Activated T-cell treated with anti-CD3 and anti-CD28 coated beads, Interleukin-2, amount 50 U/mL, for 24 hours (primary cell): ENCODE data around the gene ELAPOR2.
"Not testable (repeated sequence)": the region's sequence is repeated elsewhere in the genome, so short reads cannot be mapped to it uniquely, and the experiment has no call there.

Source experiments
- DNase-seq: peaks from one replicate; pipeline ENCODE4 v3.0.0-alpha.2; 2020
- H3K27ac Mint-ChIP-seq: 2 replicates; pipeline ENCODE4 v1.8.0; 2020; ENCODE audit warnings: mild to moderate bottlenecking, mixed read lengths
- H3K27me3 Mint-ChIP-seq: 2 replicates; pipeline ENCODE4 v1.8.0; 2020; ENCODE audit warnings: mixed read lengths
- H3K36me3 Mint-ChIP-seq: 2 replicates; pipeline ENCODE4 v1.8.0; 2020; ENCODE audit warnings: low read depth, mixed read lengths
- H3K4me1 Mint-ChIP-seq: 2 replicates; pipeline ENCODE4 v1.8.0; 2020; ENCODE audit warnings: low read depth, mixed read lengths
- H3K4me3 Mint-ChIP-seq: 2 replicates; pipeline ENCODE4 v1.8.0; 2020; ENCODE audit warnings: mild to moderate bottlenecking, moderate library complexity, mixed read lengths
- H3K9me3 Mint-ChIP-seq: 2 replicates; pipeline ENCODE4 v1.8.0; 2020; ENCODE audit warnings: mixed read lengths

Gene ELAPOR2, protein sequence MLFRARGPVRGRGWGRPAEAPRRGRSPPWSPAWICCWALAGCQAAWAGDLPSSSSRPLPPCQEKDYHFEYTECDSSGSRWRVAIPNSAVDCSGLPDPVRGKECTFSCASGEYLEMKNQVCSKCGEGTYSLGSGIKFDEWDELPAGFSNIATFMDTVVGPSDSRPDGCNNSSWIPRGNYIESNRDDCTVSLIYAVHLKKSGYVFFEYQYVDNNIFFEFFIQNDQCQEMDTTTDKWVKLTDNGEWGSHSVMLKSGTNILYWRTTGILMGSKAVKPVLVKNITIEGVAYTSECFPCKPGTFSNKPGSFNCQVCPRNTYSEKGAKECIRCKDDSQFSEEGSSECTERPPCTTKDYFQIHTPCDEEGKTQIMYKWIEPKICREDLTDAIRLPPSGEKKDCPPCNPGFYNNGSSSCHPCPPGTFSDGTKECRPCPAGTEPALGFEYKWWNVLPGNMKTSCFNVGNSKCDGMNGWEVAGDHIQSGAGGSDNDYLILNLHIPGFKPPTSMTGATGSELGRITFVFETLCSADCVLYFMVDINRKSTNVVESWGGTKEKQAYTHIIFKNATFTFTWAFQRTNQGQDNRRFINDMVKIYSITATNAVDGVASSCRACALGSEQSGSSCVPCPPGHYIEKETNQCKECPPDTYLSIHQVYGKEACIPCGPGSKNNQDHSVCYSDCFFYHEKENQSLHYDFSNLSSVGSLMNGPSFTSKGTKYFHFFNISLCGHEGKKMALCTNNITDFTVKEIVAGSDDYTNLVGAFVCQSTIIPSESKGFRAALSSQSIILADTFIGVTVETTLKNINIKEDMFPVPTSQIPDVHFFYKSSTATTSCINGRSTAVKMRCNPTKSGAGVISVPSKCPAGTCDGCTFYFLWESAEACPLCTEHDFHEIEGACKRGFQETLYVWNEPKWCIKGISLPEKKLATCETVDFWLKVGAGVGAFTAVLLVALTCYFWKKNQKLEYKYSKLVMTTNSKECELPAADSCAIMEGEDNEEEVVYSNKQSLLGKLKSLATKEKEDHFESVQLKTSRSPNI

DNA sequence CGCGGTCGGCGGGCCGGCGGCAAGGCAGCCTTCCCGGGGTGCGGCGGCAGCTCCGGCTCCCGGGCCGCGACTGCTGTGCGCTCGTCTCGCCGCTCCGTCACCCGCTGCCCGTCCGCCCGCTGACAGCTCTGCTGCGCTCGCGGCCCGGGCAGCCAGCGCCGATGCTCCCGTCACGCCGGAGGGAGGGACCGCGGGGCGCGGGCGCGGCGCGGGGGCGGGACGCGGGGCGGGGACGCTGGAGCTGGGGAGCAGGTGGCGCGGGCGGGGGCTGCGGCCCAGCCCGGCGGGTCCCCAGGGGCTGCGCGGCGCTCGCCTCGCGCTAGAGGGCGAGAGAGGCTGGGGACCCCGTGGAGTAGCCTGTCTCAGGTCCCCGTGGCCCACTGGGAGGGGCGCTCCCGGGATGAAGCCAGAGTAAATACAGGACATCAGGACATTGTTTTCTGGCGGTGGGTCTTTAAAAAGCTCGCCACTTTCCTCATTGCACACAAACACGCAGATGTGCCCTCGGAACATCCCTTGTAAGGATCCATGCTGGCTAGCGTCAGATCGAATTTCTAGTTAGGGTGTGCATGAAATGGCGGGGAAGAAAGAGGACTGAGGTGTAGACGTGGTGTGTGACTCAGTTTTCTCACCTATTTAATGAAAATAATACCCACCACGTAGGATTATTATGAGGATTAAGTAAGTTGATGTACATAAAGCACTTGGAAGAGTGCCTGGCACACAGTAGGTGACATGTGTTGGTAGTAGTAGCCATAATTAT lies at the start of gene ELAPOR2:
ELAPOR2 (minus strand) TSS at position 130 of the 763 bp plus-strand sequence. CDS start 141 bp downstream, outside the sequence.
- Mint-ChIP-seq H3K27me3 (peaks cover 12% of the 10 kb centered on the region), H3K9me3 (no peaks in the 10 kb centered on the region), H3K27ac (peak within 1 kb of the TSS; percentile 79), H3K36me3 (no peaks in the 10 kb centered on the region), H3K4me3 (peak within 1 kb of the TSS; percentile 81), H3K4me1 (peaks cover 18% of the 10 kb centered on the region)
- DNase-seq, result peak; percentile 89

DNA sequence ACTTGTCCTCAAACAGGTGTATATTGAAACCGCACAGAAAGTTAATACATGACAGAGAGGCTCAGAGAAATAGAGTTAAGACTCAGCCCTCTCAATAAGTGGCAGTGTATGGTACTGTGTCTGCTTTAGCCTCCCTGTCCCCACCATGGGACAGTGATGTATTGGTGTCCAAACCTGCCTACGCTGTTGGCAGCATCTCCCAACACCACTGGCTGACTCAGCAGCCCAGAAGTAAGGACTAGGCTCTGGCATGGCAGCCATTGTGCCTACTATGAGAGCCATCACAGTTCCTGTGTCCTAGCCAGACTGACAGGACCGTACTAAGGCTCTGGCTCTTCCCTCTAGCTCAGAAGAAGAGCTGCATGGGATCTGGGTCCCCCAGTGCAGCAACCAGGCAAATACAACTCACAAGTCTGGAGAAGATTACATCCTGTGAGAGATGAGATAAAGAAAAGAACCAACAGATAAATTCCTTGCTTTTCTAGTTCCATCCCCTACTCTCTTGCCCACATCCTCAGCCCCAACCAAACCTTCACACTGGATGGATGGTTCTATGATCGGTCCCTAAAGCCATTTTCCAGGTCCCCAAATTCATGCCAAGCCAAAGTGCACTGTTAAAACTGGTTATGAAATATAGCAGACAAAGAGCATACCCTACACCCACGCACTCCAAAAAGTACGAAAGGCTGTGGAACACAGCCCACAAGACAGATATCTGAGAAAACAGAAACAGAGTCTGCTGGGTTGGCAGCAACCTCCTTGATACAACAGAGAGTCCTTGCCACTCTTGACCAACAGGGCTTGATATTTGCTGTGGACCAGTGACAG lies 48.7 kb upstream of the ELAPOR2 start:
- H3K4me3 Mint-ChIP-seq, result no peak overlapping the region
- H3K4me1 Mint-ChIP-seq, result peaks cover 4% of the 10 kb centered on the region
- H3K36me3 Mint-ChIP-seq, result no peaks in the 10 kb centered on the region
- DNase-seq, result no peak
- H3K27me3 Mint-ChIP-seq, result peaks cover 15% of the 10 kb centered on the region
- no peak overlapping the region for H3K27ac Mint-ChIP-seq
- H3K9me3 Mint-ChIP-seq, result no peaks in the 10 kb centered on the region

DNA sequence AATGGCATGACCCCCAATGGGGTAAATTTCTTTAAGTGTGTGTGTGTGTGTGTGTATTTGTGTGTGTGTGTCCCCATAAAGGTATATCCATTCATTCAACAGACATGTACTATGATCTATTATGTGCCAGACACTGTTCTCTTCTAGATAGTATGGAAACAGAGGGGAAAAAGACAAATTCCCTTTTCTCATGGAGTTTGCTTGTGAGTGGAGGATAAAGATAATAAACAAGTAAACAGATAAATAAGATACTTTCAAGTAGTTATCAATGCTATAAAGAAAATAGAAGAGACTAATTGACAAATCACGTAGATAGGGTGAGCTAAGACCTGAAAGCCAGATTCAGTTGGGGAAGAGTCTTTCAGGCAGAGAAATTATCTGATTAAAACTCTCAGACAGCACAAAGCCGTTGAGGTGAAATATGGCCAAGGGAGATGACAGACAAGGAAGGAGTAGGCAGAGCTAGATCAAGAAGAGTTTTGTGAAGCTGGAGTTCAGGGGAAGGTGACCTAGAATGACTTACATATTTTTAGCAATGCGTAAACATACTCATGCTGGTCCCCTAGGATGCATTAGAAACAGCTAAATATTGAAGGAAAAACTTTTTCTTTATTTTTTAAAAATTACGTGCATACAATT lies 47.6 kb upstream of the ELAPOR2 start:
- Mint-ChIP-seq H3K27me3 (peaks cover 15% of the 10 kb centered on the region), H3K4me3 (no peak overlapping the region), H3K36me3 (no peaks in the 10 kb centered on the region), H3K9me3 (no peaks in the 10 kb centered on the region), H3K27ac (no peak overlapping the region), H3K4me1 (peaks cover 4% of the 10 kb centered on the region)
- DNase-seq, result no peak

DNA sequence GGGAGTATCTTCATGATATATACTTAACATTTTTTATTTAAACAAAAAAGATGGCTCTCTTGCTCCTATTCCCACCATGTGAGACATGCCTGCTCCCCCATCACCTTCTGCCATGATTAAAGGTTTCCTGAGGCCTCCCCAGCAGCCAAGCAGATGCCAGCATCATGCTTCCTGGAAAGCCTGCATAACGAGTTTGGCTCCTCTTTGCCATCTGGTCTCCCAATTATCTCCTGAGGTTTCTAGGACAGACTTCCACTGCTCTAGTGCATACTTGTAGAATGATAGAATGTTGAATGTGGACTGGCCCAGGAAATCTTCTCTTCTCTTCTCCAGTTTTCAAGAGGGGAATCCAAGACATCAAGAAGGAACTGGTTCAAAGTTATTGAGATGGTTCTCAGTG lies 45.9 kb upstream of the ELAPOR2 start:
- no peak for DNase-seq
- Mint-ChIP-seq H3K4me3 (no peak overlapping the region), H3K4me1 (peaks cover 4% of the 10 kb centered on the region), H3K27me3 (peaks cover 19% of the 10 kb centered on the region), H3K36me3 (no peaks in the 10 kb centered on the region), H3K9me3 (no peaks in the 10 kb centered on the region), H3K27ac (no peak overlapping the region)

DNA sequence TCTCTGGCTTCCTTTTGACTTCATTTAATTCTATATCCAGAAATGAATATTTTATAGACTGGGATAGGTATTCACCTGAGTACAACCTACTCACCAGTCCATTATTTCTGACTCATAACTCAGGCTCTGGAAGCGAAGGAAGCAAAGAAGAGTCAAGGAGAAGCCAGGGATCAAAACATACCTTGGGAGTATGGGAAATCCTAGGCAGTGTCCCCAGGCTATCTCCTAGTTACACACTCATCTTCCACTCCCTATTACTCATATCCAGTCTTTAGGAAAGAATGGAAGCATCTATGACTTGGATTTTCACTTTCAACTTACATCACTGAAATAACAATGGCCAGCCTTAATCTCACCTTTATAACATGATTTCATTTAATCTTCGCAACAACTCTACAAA lies 40.9 kb upstream of the ELAPOR2 start:
- Mint-ChIP-seq H3K36me3 (no peaks in the 10 kb centered on the region), H3K27me3 (peaks cover 15% of the 10 kb centered on the region), H3K4me3 (no peak overlapping the region), H3K9me3 (no peaks in the 10 kb centered on the region), H3K27ac (no peak overlapping the region), H3K4me1 (no peaks in the 10 kb centered on the region)
- no peak for DNase-seq

DNA sequence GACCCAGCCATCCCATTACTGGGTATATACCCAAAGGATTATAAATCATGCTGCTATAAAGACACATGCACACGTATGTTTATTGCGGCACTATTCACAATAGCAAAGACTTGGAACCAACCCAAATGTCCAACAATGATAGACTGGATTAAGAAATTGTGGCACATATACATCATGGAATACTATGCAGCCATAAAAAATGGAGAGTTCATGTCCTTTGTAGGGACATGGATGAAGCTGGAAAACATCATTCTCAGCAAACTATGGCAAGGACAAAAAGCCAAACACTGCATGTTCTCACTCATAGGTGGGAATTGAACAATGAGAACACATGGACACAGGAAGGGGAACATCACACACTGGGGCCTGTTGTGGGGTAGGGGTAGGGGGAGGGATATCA lies 37.9 kb upstream of the ELAPOR2 start:
- not testable (repeated sequence) for H3K9me3 Mint-ChIP-seq, H3K36me3 Mint-ChIP-seq, H3K27ac Mint-ChIP-seq, DNase-seq, H3K4me3 Mint-ChIP-seq, H3K4me1 Mint-ChIP-seq
- peaks cover 19% of the 10 kb centered on the region for H3K27me3 Mint-ChIP-seq

DNA sequence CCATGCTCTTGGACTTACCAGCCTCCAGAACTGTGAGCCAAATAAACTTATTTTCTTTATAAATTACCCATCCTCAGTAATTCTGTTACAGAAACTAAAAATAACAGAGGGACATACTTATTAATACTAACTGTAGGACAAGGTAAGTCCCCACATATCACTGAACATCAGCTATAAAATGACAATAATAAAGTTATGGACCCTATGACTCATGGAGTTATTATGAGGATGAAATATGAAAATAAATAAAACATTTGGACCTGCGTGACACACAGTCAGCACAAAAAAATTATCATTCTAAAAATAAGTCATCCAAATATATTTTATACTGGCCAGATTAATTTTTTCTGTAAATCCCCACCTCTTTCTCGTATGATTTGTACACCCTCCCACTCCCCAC lies 34.9 kb upstream of the ELAPOR2 start:
- no peak overlapping the region for H3K27ac Mint-ChIP-seq
- no peak overlapping the region for H3K4me3 Mint-ChIP-seq
- H3K4me1 Mint-ChIP-seq, result no peaks in the 10 kb centered on the region
- no peaks in the 10 kb centered on the region for H3K9me3 Mint-ChIP-seq
- DNase-seq, result no peak
- H3K36me3 Mint-ChIP-seq, result no peaks in the 10 kb centered on the region
- H3K27me3 Mint-ChIP-seq, result peaks cover 15% of the 10 kb centered on the region

DNA sequence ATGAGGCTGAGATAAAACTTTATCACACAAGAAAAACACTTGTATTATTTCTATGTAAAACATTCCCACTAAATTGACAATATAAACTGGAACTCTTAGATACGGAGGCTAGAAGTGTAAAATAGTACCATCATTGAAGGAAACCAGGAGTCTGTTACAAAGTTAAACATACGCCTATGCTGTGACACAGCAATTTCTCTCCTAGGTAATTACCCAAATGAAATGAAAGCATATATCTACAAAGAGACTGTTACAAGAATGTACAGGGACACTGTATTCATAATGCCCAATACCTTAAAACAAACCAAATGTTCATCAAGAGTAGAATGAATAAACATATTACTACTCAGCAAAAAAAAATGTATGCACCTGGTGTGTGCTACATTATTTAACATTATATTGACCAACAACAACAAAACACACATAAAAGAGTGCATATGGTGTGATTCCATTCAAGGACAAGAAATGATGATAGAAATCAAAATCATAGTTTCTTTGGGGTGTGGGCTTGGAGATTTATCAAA lies 33.2 kb upstream of the ELAPOR2 start:
- Mint-ChIP-seq H3K36me3 (no peaks in the 10 kb centered on the region), H3K9me3 (no peaks in the 10 kb centered on the region), H3K4me1 (no peaks in the 10 kb centered on the region), H3K4me3 (no peak overlapping the region), H3K27ac (no peak overlapping the region), H3K27me3 (peaks cover 15% of the 10 kb centered on the region)
- DNase-seq, result no peak

DNA sequence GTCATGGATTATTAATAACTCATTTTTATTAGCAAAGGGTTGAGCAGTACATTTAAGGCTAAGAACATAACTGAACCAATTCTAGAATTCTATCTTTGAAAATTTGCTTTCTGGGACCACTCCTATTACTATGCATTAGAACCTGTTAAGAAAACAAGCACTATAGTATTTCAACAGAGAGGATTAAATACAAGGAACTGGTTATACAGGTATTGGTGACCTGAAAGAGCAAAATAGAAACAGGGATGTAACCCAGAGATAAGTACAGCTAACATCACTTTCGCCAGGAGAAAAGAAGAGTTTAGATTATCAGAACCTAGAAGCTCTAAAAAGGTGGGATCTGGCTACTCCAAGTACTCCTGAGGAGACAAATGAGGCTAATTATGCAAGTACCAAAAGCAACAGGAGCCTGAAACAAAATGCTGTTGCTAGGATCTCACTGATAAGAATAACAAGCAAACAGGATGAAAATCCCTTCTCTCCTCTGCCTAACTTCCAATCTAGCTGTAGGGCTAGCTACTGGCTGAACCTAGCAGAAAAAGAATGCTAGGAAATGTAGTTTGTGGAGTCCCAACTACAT lies 32.1 kb upstream of the ELAPOR2 start:
- H3K4me3 Mint-ChIP-seq, result no peak overlapping the region
- DNase-seq, result no peak
- no peaks in the 10 kb centered on the region for H3K4me1 Mint-ChIP-seq
- H3K36me3 Mint-ChIP-seq, result no peaks in the 10 kb centered on the region
- H3K9me3 Mint-ChIP-seq, result no peaks in the 10 kb centered on the region
- H3K27ac Mint-ChIP-seq, result no peak overlapping the region
- peaks cover 13% of the 10 kb centered on the region for H3K27me3 Mint-ChIP-seq

DNA sequence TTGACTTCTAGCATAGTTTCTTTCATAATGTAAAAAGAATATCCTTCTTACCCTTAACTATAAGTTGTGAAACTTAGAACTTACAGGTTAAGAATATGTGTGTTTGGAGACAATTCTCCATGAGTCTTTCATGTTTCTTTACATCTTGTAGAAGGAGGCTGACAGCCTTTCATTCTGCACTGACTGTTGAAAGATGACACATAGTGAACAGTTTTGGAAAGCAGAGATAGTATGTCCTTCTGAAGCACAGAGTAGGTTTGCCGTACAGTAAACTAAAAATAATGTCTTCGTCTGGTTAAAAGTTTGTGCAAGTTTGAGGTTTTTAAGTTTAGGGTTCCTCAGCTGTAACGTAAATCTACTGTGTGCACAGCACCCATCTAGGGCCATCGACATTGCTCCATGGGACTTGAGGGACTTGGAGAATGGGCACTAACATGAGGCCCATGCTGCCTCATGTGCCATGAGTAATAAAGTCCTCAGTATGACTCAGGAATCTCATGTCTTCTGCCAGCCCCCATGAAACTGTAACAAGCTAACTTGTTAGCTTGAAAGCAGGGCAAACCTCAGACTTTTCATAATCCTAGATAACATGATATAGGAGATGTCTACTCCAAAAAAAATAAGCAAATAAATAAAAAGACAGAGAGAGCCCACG lies 24.5 kb upstream of the ELAPOR2 start:
- no peaks in the 10 kb centered on the region for H3K9me3 Mint-ChIP-seq
- no peaks in the 10 kb centered on the region for H3K36me3 Mint-ChIP-seq
- no peak for DNase-seq
- H3K4me3 Mint-ChIP-seq, result no peak overlapping the region
- no peaks in the 10 kb centered on the region for H3K27me3 Mint-ChIP-seq
- H3K27ac Mint-ChIP-seq, result peak overlapping the region; percentile 63
- peaks cover 13% of the 10 kb centered on the region for H3K4me1 Mint-ChIP-seq

DNA sequence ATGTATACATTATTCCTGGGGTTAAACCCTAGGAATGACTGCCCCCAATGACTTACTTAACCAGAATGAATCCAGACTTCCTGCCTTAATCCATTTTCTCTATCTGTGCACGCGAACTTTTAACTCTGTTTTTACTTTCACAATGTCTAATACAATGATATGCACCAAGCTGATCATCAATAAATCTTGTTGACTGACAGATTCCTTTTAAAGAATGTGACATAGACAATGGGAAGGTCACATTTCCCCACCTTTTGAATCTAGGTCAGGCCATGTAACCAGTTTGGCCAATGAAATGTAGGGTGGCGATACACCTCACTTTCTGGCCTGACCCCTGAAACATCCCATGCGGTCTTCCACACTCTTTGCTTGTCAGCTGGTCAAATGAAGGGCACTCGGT lies 23.2 kb upstream of the ELAPOR2 start:
- Mint-ChIP-seq H3K27ac (no peak overlapping the region), H3K4me1 (peaks cover 13% of the 10 kb centered on the region), H3K27me3 (peaks cover 3% of the 10 kb centered on the region), H3K36me3 (no peaks in the 10 kb centered on the region), H3K4me3 (no peak overlapping the region), H3K9me3 (no peaks in the 10 kb centered on the region)
- no peak for DNase-seq

DNA sequence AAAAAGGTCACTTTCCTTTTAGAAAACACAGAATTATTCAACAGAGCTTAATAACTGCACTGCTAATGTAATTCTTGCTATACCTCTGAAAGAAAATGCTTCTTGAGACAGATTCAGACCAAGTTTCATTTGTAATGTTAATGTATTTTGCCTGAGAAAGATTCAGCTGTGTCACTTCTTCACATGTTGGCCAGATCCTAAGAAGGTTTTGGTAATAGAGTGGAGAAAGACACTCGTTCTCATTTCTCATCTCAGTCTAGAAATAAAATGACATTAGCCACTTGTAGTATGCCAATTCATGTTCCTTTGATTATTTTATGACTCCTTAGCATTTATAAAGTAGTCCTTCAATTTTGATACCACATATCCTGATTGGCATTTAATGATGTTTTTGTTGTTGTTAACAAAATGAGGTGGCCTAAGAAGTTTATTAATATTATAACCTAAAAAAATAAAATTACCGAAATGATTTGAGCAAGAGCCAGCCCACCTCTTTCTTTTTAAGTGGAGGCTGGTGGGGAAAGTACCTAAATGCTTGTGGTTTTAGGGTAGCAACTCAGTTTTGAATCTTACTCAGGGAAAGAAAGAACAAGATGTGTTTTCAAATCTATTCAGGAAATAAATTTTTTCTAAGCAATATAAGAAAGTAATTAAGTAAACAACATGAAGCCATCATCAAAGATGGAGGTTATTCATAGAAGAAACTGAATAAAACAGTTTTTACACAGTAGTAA lies 16.4 kb upstream of the ELAPOR2 start:
- no peaks in the 10 kb centered on the region for H3K36me3 Mint-ChIP-seq
- no peak for DNase-seq
- H3K27me3 Mint-ChIP-seq, result peaks cover 28% of the 10 kb centered on the region
- peaks cover 17% of the 10 kb centered on the region for H3K4me1 Mint-ChIP-seq
- no peaks in the 10 kb centered on the region for H3K9me3 Mint-ChIP-seq
- no peak overlapping the region for H3K4me3 Mint-ChIP-seq
- H3K27ac Mint-ChIP-seq, result no peak overlapping the region
